Hypothalamus (tissue), 51 donors: ENCODE results near the gene FGB.
A peak's percentile ranks its signal among the peaks of the same experiment; 100 is the strongest.

Experiments
- DNase-seq, 51 donors: peaks; one replicate each; lab custom pipeline; 2025; lab: John Stamatoyannopoulos, UW

FGB gene

DNA sequence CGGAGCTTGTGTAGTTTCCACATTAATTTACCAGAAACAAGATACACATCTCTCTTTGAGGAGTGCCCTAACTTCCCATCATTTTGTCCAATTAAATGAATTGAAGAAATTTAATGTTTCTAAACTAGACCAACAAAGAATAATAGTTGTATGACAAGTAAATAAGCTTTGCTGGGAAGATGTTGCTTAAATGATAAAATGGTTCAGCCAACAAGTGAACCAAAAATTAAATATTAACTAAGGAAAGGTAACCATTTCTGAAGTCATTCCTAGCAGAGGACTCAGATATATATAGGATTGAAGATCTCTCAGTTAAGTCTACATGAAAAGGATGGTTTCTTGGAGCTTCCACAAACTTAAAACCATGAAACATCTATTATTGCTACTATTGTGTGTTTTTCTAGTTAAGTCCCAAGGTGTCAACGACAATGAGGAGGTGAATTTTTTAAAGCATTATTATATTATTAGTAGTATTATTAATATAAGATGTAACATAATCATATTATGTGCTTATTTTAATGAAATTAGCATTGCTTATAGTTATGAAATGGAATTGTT is at the start of gene FGB:
Gene FGB, plus strand, starts transcription at position 315 of the 558 bp plus-strand sequence. Its CDS starts 8 bp downstream, at position 323.
- no peak for DNase-seq

DNA sequence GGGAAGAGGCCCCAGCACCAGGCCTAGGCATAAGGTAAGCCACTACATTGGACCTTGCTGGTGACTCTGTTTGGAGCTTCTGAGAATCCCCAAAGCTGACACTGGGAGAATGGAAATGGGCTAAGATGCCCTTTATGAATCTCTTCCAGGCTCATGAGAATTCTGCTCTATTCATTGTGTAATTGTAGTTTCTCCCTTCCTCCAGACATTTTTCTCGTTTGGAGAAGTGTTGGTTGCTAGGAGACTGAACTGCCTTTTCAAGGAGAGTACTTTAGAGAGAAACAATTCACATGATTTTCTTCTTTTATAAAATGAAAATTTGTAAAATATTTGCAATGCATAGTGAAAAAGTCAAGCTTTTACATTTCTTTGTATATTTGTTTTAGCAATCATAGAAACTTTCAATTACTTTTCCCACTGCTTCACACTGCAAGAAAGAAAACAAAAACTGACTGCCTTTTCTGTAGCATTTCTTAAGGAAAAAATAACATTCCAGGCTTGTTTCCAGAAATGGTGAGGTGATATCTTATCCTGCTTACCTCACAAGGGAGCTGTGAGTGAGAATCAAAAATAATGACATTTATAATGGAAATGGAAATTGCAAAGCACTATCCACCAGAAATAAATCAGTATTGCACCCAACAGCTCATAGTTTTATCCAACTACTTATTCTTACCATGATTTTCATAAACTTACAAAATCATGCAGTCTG is 46.3 kb upstream of the FGB start:
- DNase-seq: peak in 2 of 51 donors; percentile 4 to 43

DNA sequence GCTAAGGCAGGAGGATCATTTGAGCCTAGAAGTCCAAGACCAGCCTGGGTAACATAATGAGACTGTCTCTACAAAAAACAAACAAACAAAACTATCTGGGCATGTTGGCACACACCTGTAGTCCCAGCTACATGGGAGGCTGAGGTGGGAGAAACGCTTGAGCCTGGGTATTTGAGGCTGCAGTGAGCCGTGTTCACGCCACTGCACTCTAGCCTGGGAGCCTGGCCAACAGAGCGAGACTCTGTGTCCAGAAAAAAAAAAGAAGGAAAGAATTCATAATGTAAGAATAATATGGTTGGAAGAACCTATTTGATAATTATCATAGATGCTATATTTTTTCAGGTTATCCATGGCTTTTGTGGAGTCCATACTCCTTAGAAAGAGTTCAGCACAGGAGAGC is 45.2 kb upstream of the FGB start:
- no peak for DNase-seq

DNA sequence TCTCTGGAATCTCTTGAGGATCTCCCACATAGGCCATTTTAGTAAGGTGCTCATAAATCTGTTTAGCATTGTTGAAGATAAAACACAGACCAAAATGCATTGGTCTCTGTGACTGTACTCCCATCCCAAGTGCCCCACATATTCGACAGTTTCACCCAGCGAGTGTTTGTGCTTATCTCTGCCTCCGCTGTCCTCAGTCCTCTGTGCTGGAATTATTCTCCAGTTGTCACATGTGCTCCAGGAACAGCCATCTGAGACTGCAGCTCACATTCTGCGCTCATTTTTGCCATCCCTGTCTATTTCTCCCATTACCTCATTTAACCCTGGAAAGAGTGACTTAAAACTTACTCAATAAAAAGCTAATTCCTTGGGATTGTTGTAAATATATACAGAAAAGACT is 43.6 kb upstream of the FGB start:
- DNase-seq: no peak

DNA sequence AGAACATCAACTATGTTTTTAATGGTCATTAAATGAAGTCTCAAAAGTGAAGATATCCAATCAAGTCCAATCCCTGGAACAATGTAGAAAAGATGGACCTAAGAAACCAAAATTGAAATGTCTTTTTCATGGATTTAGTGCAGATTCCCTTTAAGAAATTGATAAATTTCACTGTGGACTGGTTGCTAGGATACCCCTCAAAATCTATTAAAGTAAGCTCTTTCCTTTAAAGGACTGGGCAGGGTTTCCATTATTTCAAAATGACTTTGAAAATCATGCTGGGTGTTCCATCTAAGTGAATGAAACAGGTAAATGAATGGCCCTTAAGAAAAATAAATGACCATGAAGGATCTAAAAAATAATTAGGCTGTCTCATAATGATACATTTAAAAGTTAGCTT is 41.2 kb upstream of the FGB start:
- no peak for DNase-seq

DNA sequence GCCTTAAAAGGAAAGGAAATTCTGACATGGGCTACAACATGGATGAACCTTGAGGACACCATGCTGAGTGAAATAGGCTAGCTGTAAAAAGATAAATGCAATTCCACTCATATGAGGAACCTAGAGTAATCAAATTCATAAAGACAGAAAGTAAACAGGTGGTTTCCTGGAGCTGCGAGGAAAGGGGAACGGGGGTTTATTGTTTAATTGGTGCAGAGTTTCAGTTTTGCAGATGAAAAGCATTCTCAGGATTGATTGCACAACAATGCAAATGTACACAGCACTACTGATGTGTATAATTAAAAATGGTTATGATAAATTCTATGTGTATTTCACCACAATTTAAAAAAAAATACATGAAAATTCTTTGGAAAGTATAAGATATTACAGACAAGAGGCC is 36.7 kb upstream of the FGB start:
- no peak for DNase-seq

DNA sequence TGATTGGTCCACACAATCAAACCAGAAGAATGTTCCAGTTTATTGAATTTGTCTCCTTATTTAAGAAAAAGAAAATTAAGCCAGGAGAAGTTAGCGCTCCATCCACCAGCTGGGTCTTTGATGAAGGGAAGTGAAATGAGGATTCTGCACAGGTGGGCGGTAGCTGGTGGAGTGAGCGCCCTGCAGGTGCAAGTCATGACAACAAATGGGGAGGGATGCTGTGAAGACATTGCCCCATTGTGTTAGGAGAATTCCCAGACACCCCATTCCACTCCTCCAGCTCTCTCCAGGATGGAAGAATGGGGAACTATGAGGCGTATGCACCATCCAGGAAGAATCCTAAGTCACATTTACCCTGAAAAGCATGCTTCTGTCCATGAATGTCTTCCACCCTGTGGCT is 35.5 kb upstream of the FGB start:
- no peak for DNase-seq

DNA sequence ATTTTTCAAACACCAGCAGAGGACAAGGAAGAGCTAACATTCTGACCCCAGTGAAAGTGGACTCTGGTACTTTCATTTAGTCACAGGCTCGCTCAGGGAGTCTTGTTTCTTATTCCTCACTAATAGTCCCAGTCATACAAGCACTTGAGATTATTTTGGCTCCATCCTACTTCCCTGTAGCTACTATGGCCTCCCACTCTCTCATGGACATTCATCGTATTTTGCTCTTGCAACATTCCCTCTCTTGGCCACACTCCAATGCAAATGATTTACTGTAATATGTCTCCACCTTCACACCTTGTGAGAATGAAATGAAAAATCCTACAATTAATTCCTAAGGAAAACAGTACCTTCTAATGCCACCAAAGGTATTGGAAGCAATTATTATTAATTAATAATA is 33.9 kb upstream of the FGB start:
- DNase-seq: no peak

DNA sequence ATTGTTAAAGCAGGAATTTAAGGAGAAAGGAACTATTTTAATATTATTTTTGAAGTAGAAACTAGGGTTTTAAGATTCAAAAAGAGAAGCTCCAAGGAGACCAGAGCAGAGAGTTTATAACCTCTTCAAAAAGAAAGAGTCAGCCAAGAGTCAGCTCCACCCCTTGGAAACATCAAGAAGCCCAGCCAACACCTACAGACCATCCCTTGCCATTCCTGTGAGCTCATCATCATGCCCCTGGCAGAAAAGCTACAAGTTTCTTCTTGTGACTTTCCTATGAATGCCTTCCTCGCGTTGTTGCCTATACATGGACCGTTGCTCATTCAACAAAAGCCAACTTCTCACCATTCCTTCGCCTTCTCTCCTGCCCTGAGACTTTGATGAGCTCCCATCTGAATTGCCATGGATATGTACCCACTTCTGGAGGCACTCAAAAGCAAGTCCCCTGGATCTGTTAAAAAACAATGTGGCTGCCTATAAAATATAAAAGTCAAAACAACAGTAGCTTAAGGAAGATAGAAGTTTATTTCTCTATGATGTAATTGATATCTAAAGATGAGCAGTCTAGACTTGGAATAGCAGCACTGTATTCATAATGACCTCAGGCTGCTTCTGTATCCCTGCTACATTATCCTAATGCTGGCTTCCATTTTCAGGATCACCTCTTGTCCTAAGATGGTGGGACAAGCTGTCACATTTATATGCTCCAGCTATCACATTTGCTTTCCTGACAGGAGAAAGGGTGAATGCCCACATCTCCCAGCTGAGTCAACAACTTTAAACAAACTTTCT is 32.9 kb upstream of the FGB start:
- no peak for DNase-seq

DNA sequence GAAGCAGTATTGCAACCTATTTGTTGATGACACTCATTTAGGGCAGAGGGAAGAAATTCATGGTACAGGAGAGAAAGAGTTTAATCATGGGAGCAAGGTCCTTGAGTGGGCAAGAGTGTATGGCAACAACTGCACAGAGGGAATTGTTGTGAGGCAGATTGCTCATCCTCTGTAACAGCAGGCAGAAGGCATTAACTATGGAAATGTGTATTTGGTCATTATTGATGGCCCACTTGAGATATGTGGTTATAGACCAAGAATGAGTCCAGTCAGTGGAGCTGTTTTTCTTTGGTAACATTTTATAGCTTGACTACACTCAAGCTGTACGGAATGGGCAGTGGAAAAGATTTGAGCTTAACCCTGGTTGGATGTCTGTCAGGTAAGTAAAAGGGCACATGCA is 28.5 kb upstream of the FGB start:
- no peak for DNase-seq

DNA sequence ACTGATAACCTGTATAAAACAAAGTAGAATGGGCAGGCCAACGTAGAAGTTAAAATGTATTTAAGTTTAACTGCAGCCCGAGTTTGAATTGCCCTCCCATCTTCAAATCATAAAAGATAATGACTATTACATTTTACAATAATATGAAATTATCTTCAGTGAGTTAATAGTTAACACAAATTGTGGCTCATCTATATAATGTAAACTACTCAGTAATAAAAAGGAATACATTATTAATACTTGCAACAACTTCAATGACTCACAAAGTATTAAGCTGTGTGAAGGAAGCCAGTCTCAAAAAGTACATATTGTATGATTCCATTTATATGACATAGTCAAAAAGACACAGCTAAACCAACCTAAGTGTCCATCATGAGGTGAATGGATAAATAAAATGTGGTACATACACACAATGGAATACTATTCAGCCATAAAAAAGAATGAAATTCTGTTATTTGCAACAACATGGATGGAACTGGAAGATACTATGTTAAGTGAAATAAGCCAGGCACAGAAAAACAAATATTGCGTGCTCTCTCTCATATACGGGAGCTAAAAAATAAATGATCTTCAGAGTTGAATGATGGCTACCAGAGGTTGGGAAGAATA is 20.4 kb upstream of the FGB start:
- DNase-seq: no peak

DNA sequence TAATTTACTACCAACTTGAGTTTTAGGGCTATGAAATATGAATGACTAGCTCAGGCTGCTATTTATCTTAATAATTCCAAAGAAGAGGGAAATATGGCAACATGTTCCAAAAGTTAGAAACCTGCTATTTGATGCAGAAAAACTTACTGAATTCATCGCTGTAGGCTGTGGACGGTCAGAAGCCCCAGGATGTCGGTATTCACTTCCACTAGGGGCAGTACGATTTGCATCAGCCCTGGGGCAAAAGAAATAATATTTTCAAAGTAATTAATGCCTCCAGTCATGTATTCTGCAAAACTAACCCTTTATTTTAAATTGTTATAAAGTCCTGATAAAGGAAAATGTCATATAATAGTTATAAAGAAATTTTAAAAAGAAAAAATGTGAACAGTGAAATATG is 17.1 kb upstream of the FGB start:
- DNase-seq: no peak

DNA sequence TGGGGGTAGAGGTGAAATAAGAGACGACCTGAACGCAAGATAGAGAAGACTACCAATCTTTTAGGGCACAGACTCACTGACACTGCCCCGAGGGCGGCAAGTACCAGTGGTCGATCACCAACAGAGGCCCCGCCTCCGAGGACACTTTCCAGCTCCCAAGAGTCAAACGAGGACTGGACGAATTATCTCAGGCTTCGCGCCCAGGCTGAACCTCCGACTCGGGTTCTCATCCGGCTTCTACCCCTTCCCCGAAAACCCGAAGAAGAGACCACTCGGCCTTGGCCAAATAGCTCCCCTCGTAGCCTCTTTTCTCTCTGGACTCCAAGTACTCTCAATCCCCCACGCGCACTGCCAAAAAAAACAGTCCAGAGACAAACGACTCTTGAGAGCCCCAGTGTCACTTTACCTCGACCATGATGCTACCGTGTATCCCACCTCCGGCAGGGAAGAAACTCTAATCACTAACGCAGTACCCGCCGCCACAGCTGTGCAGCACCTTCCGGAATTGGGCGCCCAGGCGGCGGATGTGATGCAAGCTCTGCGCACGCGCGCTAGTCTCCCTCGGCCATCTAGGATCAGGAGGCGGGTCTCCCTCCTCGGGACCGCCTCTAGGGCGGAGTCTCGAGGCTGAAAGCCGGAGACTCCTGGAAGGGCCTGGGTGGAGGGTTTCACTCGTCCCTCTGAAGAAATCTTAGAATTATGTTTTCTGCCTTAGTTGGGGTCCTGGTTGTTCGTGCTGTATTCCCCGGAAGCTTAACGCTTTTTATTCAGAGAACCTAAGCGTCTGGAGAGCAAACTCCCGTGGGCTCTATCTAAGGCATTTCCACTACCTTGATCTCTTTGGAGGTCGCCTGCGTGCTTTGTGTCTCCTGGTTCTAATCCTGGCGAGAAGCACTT is 12.7 kb upstream of the FGB start, which contains the start of gene PLRG1:
Gene PLRG1, minus strand, starts transcription at position 507 of the 897 bp plus-strand sequence. Its CDS starts 92 bp downstream, at position 415.
- peak; percentile 60 to 97 (median 91) for DNase-seq

DNA sequence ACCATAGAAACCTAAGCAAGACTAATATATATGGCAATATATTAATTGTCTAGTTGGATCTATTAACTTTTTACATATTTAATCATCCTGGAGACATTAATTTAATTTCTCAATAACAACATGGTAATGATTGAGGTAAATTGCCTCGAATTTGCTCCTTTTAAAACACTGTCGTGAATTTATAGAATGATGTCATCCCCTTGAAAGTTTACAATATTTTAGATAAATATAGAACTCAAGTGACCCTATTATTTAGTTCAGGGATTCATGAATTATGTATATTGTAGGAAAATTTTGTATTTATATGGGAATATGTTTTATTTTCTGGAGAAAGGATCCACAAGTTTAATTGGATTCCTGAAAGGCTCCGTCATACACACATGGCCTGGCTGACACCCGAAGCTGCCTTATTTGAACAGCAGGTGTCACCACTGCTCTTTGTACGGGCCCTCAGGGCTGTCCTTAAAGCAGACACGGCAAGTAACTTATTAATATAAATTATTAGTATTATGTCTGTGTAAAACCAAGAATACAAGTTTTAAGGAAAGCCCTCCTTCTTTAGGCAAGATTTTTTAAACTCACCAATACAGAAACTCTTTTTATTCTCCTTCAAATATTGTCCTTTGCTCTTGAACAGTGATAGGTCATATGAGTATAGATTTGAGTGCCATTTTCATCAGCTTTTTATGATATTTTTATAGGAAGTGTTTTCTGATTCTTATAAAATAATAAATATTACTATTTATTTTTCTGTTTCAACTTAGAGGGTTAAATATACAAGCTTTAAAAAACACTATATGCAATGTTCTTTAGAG is 10.7 kb upstream of the FGB start:
- DNase-seq: peak in 48 of 51 donors; percentile 1 to 82 (median 42)

DNA sequence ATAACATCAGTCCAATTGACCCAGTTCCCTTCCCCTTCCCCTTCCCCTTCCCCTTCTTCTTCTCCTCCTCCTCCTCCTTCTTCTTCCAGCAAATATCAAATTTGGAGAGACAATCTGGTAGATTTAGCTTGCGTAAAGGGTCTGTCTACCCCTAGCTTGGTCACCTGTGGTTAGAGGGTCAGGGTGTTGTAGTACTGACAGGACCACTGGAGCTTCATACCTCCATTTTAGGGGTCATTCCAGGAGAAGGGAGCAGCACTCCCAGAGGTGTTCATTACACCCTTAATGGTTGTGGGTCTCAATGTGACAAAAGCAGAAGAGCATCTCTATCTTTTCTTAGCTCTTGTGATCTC is 3.7 kb upstream of the FGB start:
- DNase-seq: no peak

DNA sequence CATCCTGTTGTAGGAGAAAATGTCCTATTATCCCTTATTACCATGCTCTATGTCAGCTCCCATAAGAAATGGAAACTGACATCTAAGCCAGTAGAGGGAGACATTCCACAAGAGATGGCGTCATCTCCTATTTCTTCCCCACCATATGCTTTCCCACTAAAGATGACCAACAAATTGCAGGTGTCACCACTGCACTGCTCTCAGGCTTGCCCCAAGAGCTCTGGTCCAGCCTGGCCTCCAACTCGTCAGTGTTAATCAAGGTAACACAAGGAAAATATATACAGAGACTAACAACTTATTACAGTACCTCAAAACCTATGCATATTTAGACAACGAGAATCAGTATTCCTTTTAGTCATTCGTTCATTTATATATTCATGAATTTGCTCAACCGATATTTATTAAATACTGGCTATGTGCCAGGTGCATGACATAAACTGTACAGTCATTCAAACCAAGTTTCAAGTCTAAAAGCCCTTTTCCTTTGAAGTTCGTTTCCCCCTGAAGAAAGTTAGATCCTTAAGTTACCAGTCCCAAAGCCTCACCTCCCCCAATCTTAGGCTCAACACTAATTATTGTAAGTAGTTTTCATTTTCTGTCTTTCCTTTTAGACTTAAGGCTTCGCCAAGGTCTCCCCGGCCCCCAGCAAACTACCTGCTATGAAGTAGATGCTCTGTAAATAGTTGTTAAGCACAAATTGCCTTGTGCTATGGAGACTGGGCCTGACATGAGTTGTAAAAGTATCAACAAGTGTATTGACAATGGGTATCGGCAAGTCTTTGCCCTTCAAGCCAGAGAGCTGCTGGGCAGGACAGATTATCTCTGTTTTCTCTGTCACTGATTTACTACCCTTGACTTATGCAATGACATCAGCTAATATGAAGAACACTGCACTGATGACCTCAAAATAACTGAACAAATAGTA is 3.1 kb upstream of the FGB start:
- peak in 9 of 51 donors; percentile 1 to 33 (median 2) for DNase-seq

DNA sequence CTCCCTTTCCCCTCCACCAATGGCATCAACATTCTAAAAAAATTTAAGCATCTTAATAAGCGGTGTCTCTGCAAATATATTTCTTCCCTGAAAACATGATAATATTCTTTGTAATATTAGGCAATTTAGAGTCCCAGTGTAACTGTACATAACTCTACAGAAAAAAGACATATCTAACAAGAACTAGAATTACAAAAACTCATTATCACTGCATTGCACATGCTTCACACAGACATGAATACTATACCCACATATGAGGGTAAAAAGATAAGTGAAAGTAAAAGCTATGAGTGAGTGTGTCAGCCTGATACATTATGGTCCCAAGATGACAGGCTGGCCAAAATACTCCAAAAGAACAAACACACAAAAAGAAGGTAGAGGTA is 2.4 kb upstream of the FGB start:
- no peak for DNase-seq

DNA sequence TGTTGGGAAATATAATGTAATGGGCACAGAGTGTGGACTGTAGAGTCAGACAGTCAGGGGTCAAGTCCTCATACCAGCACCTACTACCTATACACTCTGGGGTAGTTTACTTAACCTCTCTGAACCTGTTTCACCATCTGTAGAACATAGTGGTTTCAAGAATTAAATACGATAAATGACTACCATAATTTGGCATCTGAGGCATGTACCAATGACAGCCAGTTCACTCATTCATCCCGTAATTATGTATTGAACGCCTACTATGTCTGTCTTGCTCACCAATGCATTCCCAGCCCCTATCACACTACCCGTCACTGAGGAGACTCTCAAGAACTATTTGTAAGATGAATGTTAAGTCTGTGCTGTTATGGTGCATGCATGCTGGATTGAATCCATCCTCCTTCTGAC is 2.0 kb upstream of the FGB start:
- no peak for DNase-seq
